Superior temporal gyrus (tissue), 1 donor: Measurements from ENCODE around the gene CYP2F1.
"Not testable (repeated sequence)": the region's sequence is repeated elsewhere in the genome, so short reads cannot be mapped to it uniquely, and the experiment has no call there.

Experiments used
- DNase-seq: peaks from one replicate; pipeline ENCODE4 v3.0.0-alpha.2; 2016; ENCODE audit errors: extremely low spot score

CYP2F1 gene

GRCh38 chr19:41126765-41127203 lies 12.6 kb downstream of the CYP2F1 start:
- peak; percentile 7 for DNase-seq

- DNase-seq = not testable (repeated sequence)
These were observed 13.1 kb downstream of the CYP2F1 start for GRCh38 chr19:41127362-41127761.

GRCh38 chr19:41127801-41128300 lies 13.6 kb downstream of the CYP2F1 start:
- DNase-seq = peak; percentile 7

- no peak for DNase-seq
These were observed 14.5 kb downstream of the CYP2F1 start for GRCh38 chr19:41128692-41129091.

- DNase-seq = no peak
These were observed 17.0 kb downstream of the CYP2F1 start for GRCh38 chr19:41131186-41131585.

GRCh38 chr19:41133260-41133659 lies 19.0 kb downstream of the CYP2F1 start:
- no peak for DNase-seq

- DNase-seq = no peak
These were observed 20.4 kb downstream of the CYP2F1 start for GRCh38 chr19:41134616-41135015.

GRCh38 chr19:41135390-41136384 lies 21.5 kb downstream of the CYP2F1 start:
- DNase-seq = peak; percentile 42

- DNase-seq = no peak
These were observed 22.6 kb downstream of the CYP2F1 start for GRCh38 chr19:41136636-41137455.

- DNase-seq = peak; percentile 74
These were observed 30.2 kb downstream of the CYP2F1 start for GRCh38 chr19:41144403-41144802.

- no peak for DNase-seq
These were observed 35.6 kb downstream of the CYP2F1 start for GRCh38 chr19:41149831-41150230.

- DNase-seq = not testable (repeated sequence)
These were observed 36.8 kb downstream of the CYP2F1 start for GRCh38 chr19:41150986-41151385.

GRCh38 chr19:41154060-41154459 lies 39.8 kb downstream of the CYP2F1 start:
- no peak for DNase-seq

- DNase-seq = no peak
These were observed 42.0 kb downstream of the CYP2F1 start for GRCh38 chr19:41156207-41156606.

- no peak for DNase-seq
These were observed 45.6 kb downstream of the CYP2F1 start for GRCh38 chr19:41159881-41160280.

GRCh38 chr19:41161903-41162302 lies 47.7 kb downstream of the CYP2F1 start:
- DNase-seq = no peak

GRCh38 chr19:41166944-41167804 lies 52.9 kb downstream of the CYP2F1 start:
- DNase-seq = no peak

GRCh38 chr19:41172297-41173164 lies 58.3 kb downstream of the CYP2F1 start:
- DNase-seq = no peak

GRCh38 chr19:41174297-41174928 lies 60.2 kb downstream of the CYP2F1 start:
- DNase-seq = no peak
